Lower leg skin (tissue), 4 donors: ENCODE data around the gene INO80E. TPM values are rescaled to one million over a fixed set of nuclear protein-coding genes. Genes with fewer than 3 reads are reported as not detected.
"Not testable (repeated sequence)": the region's sequence is repeated elsewhere in the genome, so short reads cannot be mapped to it uniquely, and the experiment has no call there.

Experiments
- DNase-seq, 2 donors: peaks; one replicate each; pipeline ENCODE4 v3.0.0-alpha.2; 2019; ENCODE audit warnings: low spot score in 2 of 2
- H3K4me3 ChIP-seq: fragments of 200-600 bp; sonication (generic); 2 replicates; pipeline ENCODE4 v1.5.1; 2017; ENCODE audit warnings: mild to moderate bottlenecking, low read depth; ENCODE audit not compliant: poor library complexity, severe bottlenecking
- CTCF ChIP-seq, 3 donors: fragments of 450-650 bp; IDR thresholded peaks; one replicate each; pipeline ENCODE4 v1.5.1; 2016; ENCODE audit warnings: antibody characterized with exemption in 3 of 3, mild to moderate bottlenecking in 3 of 3, moderate library complexity in 2 of 3
- POLR2A ChIP-seq, 2 donors: fragments of 450-650 bp; IDR thresholded peaks; one replicate each; pipeline ENCODE4 v1.6.1; 2016 to 2017; ENCODE audit warnings: antibody characterized with exemption in 2 of 2, mild to moderate bottlenecking in 1 of 2, moderate library complexity in 1 of 2
- WGBS, 2 donors: methylation state at CpG; one replicate each; pipeline ENCODE4 v1.1.5; 2018; 5-methylcytosine and 5-hydroxymethylcytosine counted together
- intact Hi-C: fragments of 100-400 bp; cut with DNase I; formaldehyde crosslinking; loops from one replicate; pipeline ENCODE4 v1.15.0; 2023; ENCODE audit warnings: low total_unique reads
- total RNA-seq, 4 donors: library from RNA; depleted of rRNA; stranded (reverse); fragments of >200 nt; gene quantifications; one replicate each; pipeline ENCODE4 v1.1.0, GENCODE V29; 2016

INO80E gene
- total RNA-seq, 4 donors from 2014 or later: 40.9 to 157 (median 61.8) TPM

GRCh38 chr16:30040221-30040620 is 44.2 kb downstream of the INO80E start:
- no peak for TF ChIP-seq CTCF (IDR thresholded peaks at IDR 0.05)
- no peak for TF ChIP-seq POLR2A (IDR thresholded peaks at IDR 0.05)
- DNase-seq: no peak

GRCh38 chr16:30040690-30041089 is 44.6 kb downstream of the INO80E start:
- intact Hi-C loops, H3K4me3 ChIP-seq, DNase-seq: not testable (repeated sequence)
- 78 to 81% methylated on average over 5 of the region's 5 CpGs for WGBS, 2 donors

More at GRCh38 chr16:30040221-30040620, 44.2 kb downstream of the INO80E start:
- 69 to 70% methylated on average over 5 of the region's 5 CpGs for WGBS, 2 donors
- intact Hi-C loops: no loop called here
- H3K4me3 ChIP-seq: no peak overlapping the region

GRCh38 chr16:30041841-30042240 is 45.8 kb downstream of the INO80E start:
- DNase-seq: no peak
- WGBS, 2 donors: 20 to 23% methylated on average over 5 of the region's 5 CpGs
- TF ChIP-seq POLR2A (IDR thresholded peaks at IDR 0.05): no peak
- no peak for TF ChIP-seq CTCF (IDR thresholded peaks at IDR 0.05)
- intact Hi-C loops: no loop called here
- no peak overlapping the region for H3K4me3 ChIP-seq

- no peak overlapping the region for H3K4me3 ChIP-seq
- TF ChIP-seq POLR2A (IDR thresholded peaks at IDR 0.05) (no peak), CTCF (IDR thresholded peaks at IDR 0.05) (no peak)
- 64 to 80% methylated on average over 8 of the region's 8 CpGs for WGBS, 2 donors
- no peak for DNase-seq
- intact Hi-C loops: no loop called here
Observed at GRCh38 chr16:30046178-30046577, 50.1 kb downstream of the INO80E start.

GRCh38 chr16:30046588-30046987 is 50.5 kb downstream of the INO80E start:
- 91 to 94% methylated on average over 1 of the region's 1 CpG for WGBS, 2 donors
- TF ChIP-seq CTCF (IDR thresholded peaks at IDR 0.05) (no peak), POLR2A (IDR thresholded peaks at IDR 0.05) (no peak)
- no peak for DNase-seq

GRCh38 chr16:30049871-30050270 is 53.8 kb downstream of the INO80E start:
- no peak overlapping the region for H3K4me3 ChIP-seq
- 65 to 68% methylated on average over 7 to 8 of the region's 8 CpGs for WGBS, 2 donors
- intact Hi-C loops: no loop called here
- TF ChIP-seq CTCF (IDR thresholded peaks at IDR 0.05) (no peak), POLR2A (IDR thresholded peaks at IDR 0.05) (no peak)
- DNase-seq: peak in 1 of 2 donors; percentile 33

More at GRCh38 chr16:30046588-30046987, 50.5 kb downstream of the INO80E start:
- intact Hi-C loops: no loop called here
- H3K4me3 ChIP-seq: no peak overlapping the region
